Forelimb muscle (tissue), 1 donor: Measurements from ENCODE around the gene SACM1L. TPM values are rescaled to one million over a fixed set of nuclear protein-coding genes. Genes with fewer than 3 reads are reported as not detected.
"Not testable (repeated sequence)": the region's sequence is repeated elsewhere in the genome, so short reads cannot be mapped to it uniquely, and the experiment has no call there.

Source experiments
- DNase-seq: peaks from one replicate; pipeline ENCODE4 v3.0.0-alpha.2; 2013; ENCODE audit warnings: low read depth
- polyA plus RNA-seq: library from polyadenylated mRNA; unstranded; fragments of 120-200 nt; gene quantifications from one replicate; pipeline ENCODE4 v1.2.1, GENCODE V29; 2013; ENCODE audit not compliant: insufficient read length

SACM1L gene
- polyA plus RNA-seq, 1 donor = 27.2 TPM

- DNase-seq = no peak
These were observed 2.6 kb downstream of the SACM1L start for GRCh38 chr3:45691842-45692241.

DNA sequence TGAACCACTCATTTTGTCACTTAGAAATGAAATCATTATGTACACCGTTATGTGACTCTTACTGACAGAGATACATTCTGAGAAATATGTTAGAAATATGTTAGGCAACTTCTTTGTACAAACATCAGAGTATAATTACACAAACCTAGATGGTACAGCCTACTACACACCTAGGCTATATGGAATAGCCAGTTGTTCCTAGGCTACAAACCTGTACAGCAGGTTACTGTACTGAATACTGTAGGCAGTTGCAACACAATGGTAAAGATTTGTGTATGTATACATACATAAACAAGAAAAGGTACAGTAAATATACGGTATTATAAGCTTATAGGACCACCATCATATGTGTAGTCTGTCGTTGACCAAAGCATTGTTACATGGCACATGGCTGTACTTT lies 3.7 kb downstream of the SACM1L start:
- no peak for DNase-seq

DNA sequence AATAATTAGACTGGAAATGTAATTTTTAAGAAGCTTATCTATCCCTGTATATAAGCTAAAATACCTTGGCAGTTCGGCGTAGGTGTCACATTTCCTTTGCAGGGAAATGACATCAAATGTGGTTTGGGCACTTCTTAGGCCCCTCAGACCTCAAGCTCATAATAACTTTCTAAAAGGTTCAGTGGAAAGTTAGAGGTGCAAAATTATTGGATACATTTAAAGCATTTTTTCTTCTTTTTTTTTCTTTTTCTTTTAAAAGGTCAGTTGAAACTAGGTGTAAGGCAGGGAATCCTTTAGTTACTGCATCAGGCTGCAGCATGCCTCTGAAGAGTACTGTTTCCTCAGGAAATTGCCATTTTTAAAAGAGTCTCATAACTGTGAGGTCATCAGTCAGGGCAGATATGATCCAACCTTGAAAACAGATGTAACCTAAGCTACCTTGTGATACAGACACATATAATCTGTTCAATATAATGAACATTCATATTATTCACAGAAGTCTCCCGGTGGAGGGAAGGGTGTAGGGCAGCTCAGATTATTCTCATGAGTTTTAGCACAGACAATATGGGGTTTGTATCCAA lies 4.8 kb downstream of the SACM1L start:
- DNase-seq = no peak

- DNase-seq = not testable (repeated sequence)
These were observed 6.0 kb downstream of the SACM1L start for GRCh38 chr3:45695166-45695565.

- DNase-seq = no peak
These were observed 11.4 kb downstream of the SACM1L start for GRCh38 chr3:45700570-45701073.

DNA sequence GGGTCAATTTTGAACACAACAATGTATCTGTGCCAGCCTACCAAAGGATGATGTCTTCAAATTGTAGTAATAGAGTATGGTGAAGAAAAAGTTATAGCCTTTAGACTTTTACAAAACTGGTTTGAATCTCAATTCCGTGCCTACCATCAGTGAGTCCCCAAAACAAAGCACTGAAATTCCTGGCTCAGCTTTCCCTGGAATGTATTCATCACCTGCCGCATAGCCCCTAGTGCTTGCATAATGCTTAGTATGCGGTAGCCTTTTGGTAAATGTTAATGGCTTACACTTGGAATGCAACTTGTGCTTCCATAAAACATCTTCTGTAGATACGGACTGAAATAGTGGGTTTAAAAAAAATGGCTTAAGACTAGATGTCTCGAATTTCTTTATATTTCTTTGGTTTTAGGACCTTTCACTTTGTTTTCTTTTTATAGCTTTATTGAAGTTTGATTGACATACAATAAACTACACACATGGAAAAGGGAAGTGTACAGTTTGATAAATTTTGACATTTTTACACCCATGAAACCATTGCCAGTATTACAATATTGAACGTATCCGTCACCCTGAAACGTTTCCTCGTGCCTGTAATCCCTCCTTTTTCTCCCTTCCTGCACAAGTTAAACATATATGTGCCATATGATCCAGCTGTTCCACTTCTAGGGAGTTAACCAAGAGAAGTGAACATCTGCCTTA lies 12.1 kb downstream of the SACM1L start:
- no peak for DNase-seq

- no peak for DNase-seq
These were observed 15.2 kb downstream of the SACM1L start for GRCh38 chr3:45704301-45704943.

- no peak for DNase-seq
These were observed 16.9 kb downstream of the SACM1L start for GRCh38 chr3:45705839-45706808.

DNA sequence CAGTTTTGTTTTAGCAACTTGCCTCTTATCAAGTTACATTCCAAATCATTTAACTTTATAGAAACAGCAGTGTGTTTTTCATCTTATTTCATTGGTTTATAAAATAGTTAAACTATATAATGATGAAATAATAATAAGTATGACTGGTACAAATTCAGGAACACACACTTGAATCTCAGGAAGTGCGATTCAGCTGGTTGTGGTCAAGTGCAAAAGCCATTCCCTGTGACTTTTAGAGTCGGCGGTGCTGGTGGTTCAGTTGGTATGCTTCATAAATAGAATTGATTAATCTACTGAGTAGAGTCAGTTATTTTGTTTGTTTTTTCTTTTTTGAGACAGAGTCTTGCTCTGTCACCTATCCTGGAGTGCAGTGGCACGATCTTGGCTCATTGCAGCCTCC lies 22.7 kb downstream of the SACM1L start:
- no peak for DNase-seq

- DNase-seq = no peak
These were observed 23.4 kb downstream of the SACM1L start for GRCh38 chr3:45712434-45713110.

- DNase-seq = no peak
These were observed 26.7 kb downstream of the SACM1L start for GRCh38 chr3:45715945-45716344.

DNA sequence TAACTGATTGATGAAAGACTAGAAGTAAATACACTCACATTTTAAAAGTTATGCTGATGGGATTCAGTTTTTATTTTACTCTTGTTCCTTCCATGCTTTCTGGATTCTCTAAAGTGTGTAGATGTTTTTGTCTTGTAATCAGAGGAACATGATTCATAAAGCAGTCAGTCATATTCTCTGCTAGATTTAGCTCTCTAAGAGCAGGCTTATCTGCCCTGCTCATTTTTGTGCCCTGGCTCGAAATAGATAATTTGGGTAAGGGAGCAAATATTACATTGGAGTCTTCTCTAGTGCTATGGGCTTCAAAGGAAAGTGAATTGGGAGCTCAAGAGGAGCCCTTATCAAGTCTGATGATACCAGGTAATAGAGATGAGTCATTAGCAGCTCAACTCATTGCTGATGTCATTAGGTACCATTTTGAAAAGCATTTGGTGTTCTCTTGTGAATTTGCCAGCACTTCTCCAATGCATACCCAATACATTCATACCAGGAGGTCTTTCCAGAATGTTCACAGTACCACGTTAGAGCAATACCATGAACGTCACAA lies 27.7 kb downstream of the SACM1L start:
- DNase-seq = no peak

GRCh38 chr3:45719655-45720487 lies 30.7 kb downstream of the SACM1L start:
- DNase-seq = no peak

DNA sequence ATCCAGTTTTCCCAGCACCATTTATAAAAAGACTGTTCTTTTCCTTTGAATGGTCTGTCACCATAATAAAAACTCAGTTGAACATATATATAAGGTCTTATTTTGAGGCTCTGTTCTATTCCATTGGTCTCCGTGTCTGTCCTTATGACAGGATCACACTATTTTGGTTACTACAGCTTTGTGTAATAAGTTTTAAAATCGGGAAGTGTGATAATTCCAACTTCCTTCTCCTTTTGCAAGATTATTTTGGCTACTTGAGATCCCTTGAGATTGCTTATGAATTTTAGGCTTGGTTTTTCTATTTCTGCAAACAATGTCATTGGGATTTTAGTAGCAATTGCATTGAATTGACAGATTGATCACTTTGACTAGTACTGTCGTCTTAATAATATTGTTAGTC lies 35.7 kb downstream of the SACM1L start:
- DNase-seq = no peak

GRCh38 chr3:45729614-45730013 lies 40.4 kb downstream of the SACM1L start:
- DNase-seq = no peak

GRCh38 chr3:45730409-45731154 lies 41.4 kb downstream of the SACM1L start:
- no peak for DNase-seq

- DNase-seq = no peak
These were observed 47.5 kb downstream of the SACM1L start for GRCh38 chr3:45736707-45737106.

DNA sequence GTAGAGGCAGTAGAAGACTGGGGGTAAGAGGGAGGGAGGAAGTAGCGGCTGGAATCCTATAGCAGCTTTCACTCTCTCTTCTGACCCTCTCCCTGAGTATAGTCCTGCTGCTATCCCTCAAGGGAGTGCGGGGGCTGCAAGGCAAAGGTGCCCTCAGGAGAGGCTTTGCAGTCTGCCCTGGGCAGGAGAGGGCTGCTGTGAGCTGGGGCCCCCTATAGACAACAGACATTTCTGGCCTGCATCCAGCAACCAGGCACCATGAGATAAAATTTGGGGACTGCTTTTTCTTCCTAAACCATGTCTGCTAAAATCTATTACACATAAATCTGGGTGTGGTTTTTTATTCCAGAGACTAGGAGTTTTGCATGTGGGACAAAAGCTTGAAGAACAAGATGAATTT lies 48.0 kb downstream of the SACM1L start:
- no peak for DNase-seq

DNA sequence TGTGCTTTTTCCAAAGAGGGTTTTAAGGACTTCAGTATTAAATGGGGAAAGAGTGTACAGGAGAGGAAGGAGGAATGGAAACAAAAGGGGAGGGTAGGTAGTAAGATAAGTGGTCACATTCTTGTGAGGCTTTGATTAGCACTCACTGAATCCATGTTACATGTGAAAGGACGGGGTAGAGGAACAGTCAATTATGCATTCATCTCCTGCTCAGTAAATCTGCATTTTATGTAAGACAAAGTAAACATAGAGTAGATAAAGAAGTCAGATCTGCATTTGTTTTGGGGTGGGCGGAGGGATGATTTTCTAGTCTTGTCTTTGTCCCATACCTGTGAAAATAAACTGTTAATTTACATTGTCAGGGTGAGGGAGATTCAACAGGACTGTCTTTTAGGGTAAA lies 50.8 kb downstream of the SACM1L start:
- DNase-seq = no peak
